SK-N-MC (cell line): Measurements from ENCODE around the gene CDH23.

ENCODE experiments used
- EZH2 ChIP-seq: fragments of 200-600 bp; sonication (generic); IDR thresholded peaks from one replicate; pipeline ENCODE4 v1.6.1; 2017; ENCODE audit warnings: antibody characterized with exemption
- POLR2AphosphoS5 ChIP-seq: IDR thresholded peaks from 2 replicates; pipeline ENCODE4 v1.6.1; 2012; ENCODE audit warnings: mild to moderate bottlenecking, low read depth, low read length, borderline replicate concordance

DNA sequence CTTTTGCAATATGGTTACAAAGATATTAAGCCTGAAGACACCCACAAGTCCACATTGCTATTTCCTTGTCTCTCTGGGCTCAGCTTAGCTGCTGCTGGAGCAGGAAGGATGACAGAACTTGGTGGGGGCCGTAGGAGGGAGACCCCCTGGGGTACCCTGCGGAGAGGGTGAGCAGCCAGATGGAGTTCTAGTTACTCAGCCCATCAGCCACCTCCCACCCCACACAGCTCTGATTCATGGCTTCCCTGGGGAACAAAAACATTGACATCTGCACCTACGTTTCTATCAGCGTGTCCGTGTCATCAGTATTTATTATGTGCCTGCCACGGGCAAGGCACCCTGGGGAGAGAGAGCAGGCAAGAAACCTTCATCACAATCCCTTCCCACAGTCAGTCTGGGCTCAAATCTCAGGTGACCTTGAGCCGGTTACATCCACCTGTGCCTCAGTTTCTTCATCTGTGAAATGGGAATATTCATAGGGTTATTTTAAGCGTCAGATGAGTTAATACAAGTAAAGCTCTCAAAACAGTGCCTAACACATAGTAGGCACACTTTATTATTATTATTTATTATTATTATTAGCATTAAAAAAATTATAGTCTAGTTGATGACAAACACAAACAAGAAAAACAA lies 191.3 kb downstream of the CDH23 start:
- no peak for TF ChIP-seq EZH2
- no peak for TF ChIP-seq POLR2AphosphoS5
